Limb (tissue), 2 donors: Measurements from ENCODE around the gene EFS.
"Not testable (repeated sequence)": the region's sequence is repeated elsewhere in the genome, so short reads cannot be mapped to it uniquely, and the experiment has no call there.

Source experiments
- DNase-seq, 2 donors: peaks; one replicate each; pipeline ENCODE4 v3.0.0-alpha.2; 2016; ENCODE audit errors: extremely low spot score in 2 of 2

The EFS gene

DNA sequence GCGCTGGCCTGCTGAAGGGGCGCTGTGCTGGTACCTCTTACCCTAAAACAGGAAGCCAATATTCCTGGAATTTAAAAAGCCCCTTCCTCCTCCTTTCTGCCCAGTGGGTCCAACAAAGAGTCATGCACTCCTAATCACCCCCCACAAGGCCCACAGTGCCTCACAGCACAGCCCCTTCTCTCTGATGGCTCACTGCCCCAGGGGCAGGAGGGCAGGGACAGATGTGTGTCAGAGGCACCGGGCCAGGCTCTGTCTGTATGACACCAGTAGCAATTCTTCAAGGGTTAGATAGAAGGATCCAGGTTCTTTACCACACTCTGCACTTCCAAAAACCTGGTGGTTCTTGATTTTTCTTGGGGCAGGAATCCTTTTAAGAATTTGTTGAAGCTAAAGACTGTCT, 34.2 kb upstream of the EFS start:
- no peak for DNase-seq

DNA sequence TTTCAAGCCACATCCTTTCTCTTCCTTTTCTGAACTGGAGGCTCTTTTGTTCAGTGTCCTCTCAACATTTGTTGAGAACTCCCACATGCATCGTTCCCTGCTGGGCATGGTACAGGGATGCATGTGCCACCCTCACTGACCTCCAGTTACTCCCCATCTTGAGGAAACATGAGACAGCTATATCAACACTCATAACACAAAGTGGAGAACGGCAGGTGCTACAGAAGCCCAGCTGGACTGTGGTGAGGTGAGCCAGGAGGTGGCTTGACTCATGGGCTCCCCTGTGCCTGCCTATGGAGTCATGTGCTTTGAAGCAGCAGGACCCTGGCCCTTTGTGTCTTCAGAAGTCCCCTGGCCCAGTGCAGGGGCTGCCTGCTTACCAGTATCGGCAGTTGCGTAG, 33.4 kb upstream of the EFS start:
- no peak for DNase-seq

DNA sequence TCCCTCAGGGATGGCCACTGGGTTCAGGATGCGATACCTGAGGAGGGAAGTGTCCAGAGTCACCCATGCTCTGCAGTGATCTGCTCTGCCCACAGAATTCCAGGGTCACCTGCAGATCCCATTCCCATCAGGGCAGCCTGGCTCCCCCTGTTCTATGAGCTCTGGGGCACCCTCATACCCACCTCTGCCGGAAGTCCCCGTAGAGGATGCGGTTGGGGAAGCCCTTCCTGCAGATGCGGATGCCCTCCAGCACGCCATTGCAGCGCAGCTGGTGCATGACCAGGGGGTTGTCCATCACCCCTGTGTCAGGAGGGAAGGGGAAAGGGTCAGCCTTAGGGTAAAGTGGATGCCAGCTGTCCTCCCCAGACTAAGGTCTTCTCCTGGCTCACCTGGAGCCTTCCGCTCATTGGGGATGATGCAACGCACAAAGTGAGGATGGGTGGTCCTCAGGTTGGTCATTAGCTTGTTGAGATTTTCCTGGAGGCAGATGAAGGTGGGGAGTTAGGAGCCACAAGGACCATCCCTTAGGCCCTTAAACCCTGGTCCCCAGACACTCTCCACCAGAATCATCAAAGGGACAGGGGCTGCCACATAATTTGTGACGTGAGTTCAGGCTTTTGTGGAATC, 31.9 kb upstream of the EFS start:
- DNase-seq: no peak

DNA sequence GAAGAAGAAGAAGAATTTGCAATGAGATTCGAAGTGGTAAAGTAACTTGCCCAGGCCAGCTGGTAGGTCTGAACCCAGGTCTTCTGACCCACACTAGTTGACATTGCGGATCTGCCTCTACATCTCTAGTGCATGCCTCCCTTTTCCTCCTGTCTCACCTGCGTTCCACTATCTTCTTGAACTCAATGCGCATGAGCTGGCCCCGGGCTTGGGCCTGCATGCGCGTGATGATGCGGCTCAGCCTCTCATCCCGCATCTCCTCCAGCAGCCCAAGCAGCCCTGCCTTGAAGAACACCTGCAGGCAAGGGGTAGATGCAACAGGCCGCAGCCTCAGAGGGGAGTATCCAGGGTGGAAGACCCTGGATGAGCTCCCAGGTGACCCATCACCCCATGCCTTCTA, 31.2 kb upstream of the EFS start:
- DNase-seq: no peak

- DNase-seq: no peak
These were observed 27.6 kb upstream of the EFS start for GRCh38 chr14:23392613-23393012.

GRCh38 chr14:23389871-23390270, 24.9 kb upstream of the EFS start:
- DNase-seq: not testable (repeated sequence)

- DNase-seq: no peak
These were observed 24.4 kb upstream of the EFS start for GRCh38 chr14:23389396-23389795.

DNA sequence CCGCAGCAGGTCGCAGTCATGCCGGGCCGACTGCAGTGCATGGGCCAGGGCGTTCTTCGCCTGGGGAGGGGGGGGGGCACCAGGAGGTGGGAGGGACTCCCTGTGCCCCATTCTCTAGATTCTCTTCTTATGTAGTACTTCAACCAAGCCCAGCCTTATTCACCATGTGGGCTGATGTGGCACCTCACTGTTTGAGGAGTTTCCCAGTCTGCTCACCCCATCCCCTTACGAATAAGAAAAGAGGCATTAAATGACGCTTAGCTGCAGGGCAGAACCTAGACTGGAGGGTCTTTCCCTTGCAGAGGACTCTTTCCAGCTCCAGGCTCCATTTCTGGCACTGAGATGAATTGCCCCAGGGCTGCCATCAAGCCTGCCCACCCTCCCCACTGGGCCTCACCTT, 24.0 kb upstream of the EFS start:
- no peak for DNase-seq

GRCh38 chr14:23387916-23388882, 23.2 kb upstream of the EFS start:
- no peak for DNase-seq

GRCh38 chr14:23386999-23387398, 22.0 kb upstream of the EFS start:
- no peak for DNase-seq

DNA sequence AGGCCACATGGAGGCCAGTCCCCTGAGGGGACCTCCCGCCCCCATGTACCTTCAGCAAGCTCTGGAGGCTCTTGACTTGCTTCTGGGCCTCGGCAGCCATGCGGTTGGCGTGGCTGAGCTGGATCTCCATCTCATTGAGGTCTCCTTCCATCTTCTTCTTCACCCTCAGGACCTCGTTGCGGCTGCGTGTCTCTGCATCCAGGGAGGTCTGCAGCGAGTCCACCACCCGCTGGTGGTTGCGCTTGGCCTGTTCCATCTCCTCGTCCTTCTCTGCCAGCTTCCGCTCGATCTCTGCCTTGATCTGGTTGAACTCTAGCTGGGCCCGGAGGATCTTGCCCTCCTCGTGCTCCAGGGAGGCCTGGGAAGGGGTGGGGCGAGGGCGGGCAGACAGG, 21.3 kb upstream of the EFS start:
- DNase-seq: not testable (repeated sequence)

DNA sequence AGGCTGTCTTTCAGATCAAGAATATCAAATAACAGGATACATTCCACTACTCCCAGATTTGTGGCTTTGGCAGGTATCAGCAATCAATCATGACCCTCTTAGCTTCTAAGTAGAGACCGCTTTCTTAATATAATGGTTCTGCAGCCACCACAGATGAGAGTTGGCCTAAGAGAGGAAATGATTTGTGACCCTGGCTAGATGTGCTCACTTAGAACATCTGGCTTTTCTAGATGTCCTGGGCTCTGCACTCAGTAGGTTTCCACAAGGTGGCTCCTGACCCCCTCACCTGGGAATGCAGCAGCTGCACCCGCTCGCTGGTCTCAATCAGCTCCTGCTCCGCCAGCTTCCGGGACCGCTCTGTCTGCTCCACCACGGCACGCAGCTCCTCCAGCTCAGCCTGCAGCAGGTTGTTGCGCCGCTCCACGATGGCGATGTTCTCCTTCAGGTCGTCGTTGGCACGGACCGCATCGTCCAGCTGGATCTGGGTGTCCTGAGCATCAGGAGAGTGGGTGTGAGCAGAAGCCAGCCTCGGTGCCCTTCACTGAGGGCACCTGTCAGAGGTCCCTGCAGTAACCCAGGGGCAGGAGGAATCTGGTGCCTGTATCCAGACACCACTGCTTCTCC, 20.8 kb upstream of the EFS start:
- no peak for DNase-seq

DNA sequence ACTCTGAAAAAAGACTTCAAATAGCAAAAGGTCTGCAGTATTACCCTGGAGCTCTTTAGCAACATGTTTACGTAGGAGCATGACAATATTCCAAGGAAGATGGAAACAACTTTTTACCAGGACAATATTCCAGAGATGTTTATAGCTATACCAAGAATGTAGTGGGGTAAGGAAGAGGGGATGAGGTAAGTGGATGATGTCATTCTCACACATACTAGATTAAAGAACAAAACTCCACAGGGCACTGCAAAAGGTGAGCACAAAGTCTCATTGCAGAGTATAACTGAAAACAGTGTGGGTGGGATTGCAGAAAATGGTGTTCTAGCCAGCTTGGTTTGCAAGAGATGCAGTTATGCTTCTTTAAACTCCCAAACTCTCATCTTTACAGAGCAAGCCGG, 20.3 kb upstream of the EFS start:
- no peak for DNase-seq

- no peak for DNase-seq
These were observed 19.6 kb upstream of the EFS start for GRCh38 chr14:23384364-23385080.

DNA sequence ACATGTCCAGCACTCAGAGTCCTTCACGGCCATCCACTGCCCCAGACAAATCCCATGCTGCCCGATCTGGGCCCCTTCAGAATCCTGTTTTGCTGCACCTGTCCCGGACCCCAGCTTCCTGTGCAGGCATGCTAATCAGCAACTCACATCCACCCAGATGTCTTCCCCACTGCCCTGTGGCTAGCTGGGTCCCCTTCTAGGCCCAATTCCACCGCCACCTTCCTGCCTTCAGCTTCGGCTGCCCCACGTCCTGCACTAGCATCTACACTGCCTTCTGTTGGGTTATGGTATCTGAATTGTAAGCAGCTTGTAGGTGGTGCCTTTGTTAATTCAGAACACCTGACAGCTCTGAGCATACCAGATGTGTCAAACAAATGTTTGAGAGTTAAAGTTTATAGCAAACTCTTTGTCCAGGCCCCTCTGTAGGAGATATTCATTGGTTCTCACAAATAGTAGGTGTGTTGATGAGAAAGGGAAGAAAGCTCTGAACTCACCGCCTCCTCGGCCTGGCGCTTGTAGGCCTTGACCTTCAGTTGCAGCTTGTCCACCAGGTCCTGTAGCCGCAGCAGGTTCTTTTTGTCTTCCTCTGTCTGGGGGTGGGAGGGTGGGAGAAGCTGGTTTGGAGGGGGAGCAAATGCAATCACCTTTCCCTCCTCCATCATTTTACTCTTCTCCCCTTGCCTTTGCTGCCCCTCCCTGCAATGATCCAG, 17.9 kb upstream of the EFS start:
- no peak for DNase-seq

DNA sequence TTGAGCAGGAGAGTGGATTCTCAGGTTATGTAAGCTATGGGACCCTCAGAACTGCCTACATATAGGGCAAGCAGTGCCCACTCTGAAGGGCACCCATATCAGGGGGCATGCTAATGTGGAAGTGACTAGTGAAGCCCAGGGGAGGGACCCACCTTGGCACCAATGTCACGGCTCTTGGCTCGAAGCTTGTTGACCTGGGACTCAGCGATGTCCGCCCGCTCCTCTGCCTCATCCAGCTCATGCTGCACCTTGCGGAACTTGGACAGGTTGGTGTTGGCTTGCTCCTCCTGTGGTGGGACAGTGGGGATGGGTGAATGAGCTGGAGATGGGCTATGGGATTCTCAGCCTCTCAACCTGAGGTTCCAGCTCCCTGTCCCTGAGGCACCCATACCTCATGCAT, 17.3 kb upstream of the EFS start:
- no peak for DNase-seq

- no peak for DNase-seq
These were observed 16.9 kb upstream of the EFS start for GRCh38 chr14:23381871-23382270.

DNA sequence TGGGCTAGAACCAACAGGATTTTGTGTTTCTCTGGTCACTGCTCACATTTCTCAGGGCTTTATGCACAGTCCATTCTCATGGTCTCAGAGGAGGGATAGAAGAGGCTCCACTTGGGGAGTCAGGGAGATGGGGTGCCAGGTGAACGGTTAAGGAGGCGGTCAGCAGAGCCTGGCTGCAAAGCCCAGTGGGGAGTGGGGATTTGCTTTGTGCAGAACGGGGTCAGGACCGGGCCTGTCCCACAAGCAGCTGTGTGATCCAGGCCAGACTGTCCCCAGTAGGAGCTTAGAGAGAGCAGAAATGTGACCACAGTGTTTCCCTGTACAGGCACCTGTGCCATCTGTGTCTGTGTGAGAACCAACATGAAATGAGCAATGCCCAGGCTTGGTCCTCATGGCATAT, 16.0 kb upstream of the EFS start:
- DNase-seq: no peak

DNA sequence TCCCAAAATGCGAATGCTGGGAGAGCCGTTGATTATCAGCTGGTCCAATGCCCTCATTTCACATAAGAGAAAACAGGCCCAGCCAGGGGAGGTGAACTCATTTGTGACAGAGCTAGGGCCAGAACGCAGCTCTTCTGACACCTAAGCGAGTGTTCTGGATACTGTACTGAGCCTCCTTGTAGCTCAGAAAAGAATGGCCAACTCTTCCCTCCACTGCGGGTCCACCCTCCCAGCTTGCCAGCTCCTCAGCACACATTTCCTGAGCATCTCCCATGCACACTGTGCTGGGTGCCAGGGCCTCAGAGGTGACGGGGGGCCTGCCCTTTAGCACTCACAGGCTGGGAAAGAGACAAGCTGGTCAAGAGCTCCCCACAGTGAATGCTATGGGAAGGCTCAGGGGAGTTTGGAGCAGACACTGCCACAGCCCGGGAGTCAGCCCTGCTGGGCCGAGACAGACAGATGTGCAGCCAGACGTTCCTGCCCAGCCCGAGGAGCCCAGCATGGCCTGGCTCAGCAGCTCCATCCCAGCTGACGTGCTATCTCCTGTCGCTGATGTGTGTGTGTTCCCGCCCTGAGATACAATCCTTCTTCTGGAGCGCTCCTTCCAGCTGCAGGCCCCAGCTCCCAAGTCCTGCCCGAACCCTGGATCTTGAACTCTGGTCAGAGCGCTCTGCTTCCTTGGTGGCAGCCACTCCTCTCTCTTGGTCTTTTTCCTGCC, 15.4 kb upstream of the EFS start:
- DNase-seq: no peak

GRCh38 chr14:23379366-23380196, 14.6 kb upstream of the EFS start:
- DNase-seq: peak in 1 of 2 donors; percentile 62
